K562 (cell line): ENCODE measurements around the gene UBE2D3. TPM values are rescaled to one million over a fixed set of nuclear protein-coding genes. Genes with fewer than 3 reads are reported as not detected.
A peak's percentile ranks its signal among the peaks of the same experiment; 100 is the strongest.

Source experiments
- ATAC-seq: fragments of 200-7000 bp; cut with Tn5 transposase; 3 replicates; pipeline ENCODE4 v1.9.1; 2020; ENCODE audit warnings: moderate library complexity
- BruUV-seq: library from RNA; stranded (reverse); fragments of 400-500 nt; replicated peaks from 2 replicates; lab custom pipeline; 2021; lab: Mats Ljungman, UMichigan
- CTCF ChIA-PET: fragments of 300-600 bp; formaldehyde crosslinking; extraction: SDS; loops from one replicate; lab custom pipeline; 2021; ENCODE audit warnings: low intra/inter-chr PET ratio; lab: Yijun Ruan, JAX
- POLR2A ChIA-PET: fragments of 300-600, 350-650 bp; sonication (Branson Sonifier 250); formaldehyde crosslinking; extraction: SDS; loops from one replicate; lab custom pipeline; 2021; ENCODE audit warnings: antibody characterized with exemption, inconsistent platforms; lab: Yijun Ruan, JAX
- DNase-seq, 4 experiments: peaks; one replicate each; pipeline versions ENCODE4 v3.0.0 to v3.0.0-alpha.2; 2011 to 2018; ENCODE audit warnings: low spot score in 3 of 4, mixed read lengths in 3 of 4; ENCODE audit errors: extremely low read depth in 1 of 4
- FAIRE-seq: peaks from 2 replicates; lab custom pipeline; 2011; peaks lifted over from hg19 to GRCh38; lab: Jason Lieb, UNC
- H2AFZ ChIP-seq: 2 replicates; pipeline ENCODE4 v1.6.0; 2011; ENCODE audit warnings: low read depth, low read length, control low read depth, inconsistent platforms
- H3K27ac ChIP-seq: fragments of 200-600 bp; 3 replicates; pipeline ENCODE4 v1.8.0; 2011; ENCODE audit warnings: low read depth, mild to moderate bottlenecking, control low read depth, inconsistent platforms, low read length, moderate library complexity, mixed read lengths; ENCODE audit errors: extremely low read depth
- H3K27me3 ChIP-seq, 2 experiments: fragments of 300-600 bp in 1 of 2; 2 replicates in 1 of 2; 3 replicates in 1 of 2; pipeline versions ENCODE4 v1.6.0 to v1.8.0; 2011; ENCODE audit warnings: inconsistent platforms in 2 of 2, low read length in 2 of 2, mild to moderate bottlenecking in 1 of 2, mixed read lengths in 1 of 2, moderate library complexity in 1 of 2; ENCODE audit not compliant: control insufficient read depth in 2 of 2, insufficient read depth in 2 of 2
- H3K36me3 ChIP-seq: fragments of 300-600 bp; 3 replicates; pipeline ENCODE4 v1.8.0; 2011; ENCODE audit warnings: mild to moderate bottlenecking, low read length, inconsistent platforms; ENCODE audit not compliant: control insufficient read depth, insufficient read depth
- H3K4me1 ChIP-seq, 2 experiments: fragments of 200-600 bp in 1 of 2; replicated peaks in 1 of 2; 2 replicates in 1 of 2; 3 replicates in 1 of 2; pipeline versions ENCODE4 v1.5.1 to v1.8.0; 2011; ENCODE audit warnings: inconsistent platforms in 2 of 2, low read length in 2 of 2, mild to moderate bottlenecking in 1 of 2, mixed read lengths in 1 of 2, moderate library complexity in 1 of 2; ENCODE audit not compliant: control insufficient read depth in 2 of 2, insufficient read depth in 2 of 2
- H3K4me2 ChIP-seq: 2 replicates; pipeline ENCODE4 v1.6.1; 2011; ENCODE audit warnings: low read length, control low read depth, inconsistent platforms, mixed read lengths; ENCODE audit not compliant: insufficient read depth
- H3K4me3 ChIP-seq: fragments of 200-600 bp; sonication (generic), shearing (Covaris generic); 2 replicates; pipeline ENCODE4 v1.5.1; 2016; ENCODE audit warnings: control low read depth, inconsistent platforms
- H3K79me2 ChIP-seq: fragments of 200-600 bp; 3 replicates; pipeline ENCODE4 v1.8.0; 2011; ENCODE audit warnings: low read length, inconsistent platforms; ENCODE audit not compliant: control insufficient read depth, insufficient read depth
- H3K9ac ChIP-seq, 2 experiments: 2 replicates each; pipeline versions ENCODE4 v1.6.0 to v1.6.1; 2011; ENCODE audit warnings: low read depth in 2 of 2, low read length in 2 of 2, control low read depth in 1 of 2, inconsistent platforms in 1 of 2, mild to moderate bottlenecking in 1 of 2, mixed read lengths in 1 of 2; ENCODE audit not compliant: insufficient read depth in 1 of 2
- H3K9me1 ChIP-seq: one replicate; pipeline ENCODE4 v1.6.0; 2011; ENCODE audit warnings: inconsistent platforms, mild to moderate bottlenecking, low read length, moderate library complexity; ENCODE audit not compliant: control insufficient read depth, insufficient read depth
- H3K9me3 ChIP-seq: replicated peaks from 2 replicates; pipeline ENCODE4 v1.5.1; 2011; ENCODE audit warnings: low read depth, low read length, inconsistent platforms; ENCODE audit not compliant: control insufficient read depth, insufficient read depth
- H4K20me1 ChIP-seq: replicated peaks from 2 replicates; pipeline ENCODE4 v1.6.1; 2011; ENCODE audit warnings: low read length, inconsistent platforms, mixed read lengths; ENCODE audit not compliant: control insufficient read depth, insufficient read depth
- CREM ChIP-seq: IDR thresholded peaks from 2 replicates; pipeline ENCODE4 v1.6.1; 2014; ENCODE audit warnings: antibody characterized with exemption, low read depth
- DNMT1 ChIP-seq: fragments of 450-650 bp; IDR thresholded peaks from 2 replicates; pipeline ENCODE4 v1.6.1; 2016; ENCODE audit warnings: antibody characterized with exemption, mild to moderate bottlenecking
- FOXJ3 ChIP-seq: sonication (generic); formaldehyde crosslinking; IDR thresholded peaks from 2 replicates; pipeline ENCODE4 v1.4.0; 2020; ENCODE audit warnings: mild to moderate bottlenecking, missing genetic modification reagents
- SP2 ChIP-seq: IDR thresholded peaks from 2 replicates; pipeline ENCODE4 v1.6.1; 2011; ENCODE audit warnings: mild to moderate bottlenecking, low read depth, low read length, moderate library complexity; ENCODE audit not compliant: poor library complexity, severe bottlenecking; ENCODE audit errors: extremely low read depth
- ZBTB40 ChIP-seq, 2 experiments: fragments of 450-650 bp in 1 of 2; sonication (generic) in 1 of 2; formaldehyde crosslinking in 1 of 2; IDR thresholded peaks; 2 replicates each; pipeline versions ENCODE4 v1.7.1 to v1.9.0; 2016 to 2022; ENCODE audit warnings: inconsistent platforms in 1 of 2, mild to moderate bottlenecking in 1 of 2, missing genetic modification reagents in 1 of 2
- WGBS: fragments of 100-300 bp; shearing (Covaris generic); methylation state at CpG from one replicate; pipeline ENCODE4 v1.1.6; 2016; ENCODE audit warnings: low coverage, mixed read lengths; ENCODE audit not compliant: insufficient coverage; ENCODE audit errors: missing lambda C conversion rate; 5-methylcytosine and 5-hydroxymethylcytosine counted together
- in situ Hi-C: fragments of 300-500 bp; cut with MboI; formaldehyde crosslinking; loops from 4 replicates; pipeline ENCODE4 v1.15.0; 2018; ENCODE audit warnings: inconsistent platforms, mixed read lengths
- intact Hi-C: fragments of 100-400 bp; cut with micrococcal nuclease; formaldehyde crosslinking; loops from 2 replicates; pipeline ENCODE4 v1.14.2; 2022
- polyA plus RNA-seq, 8 experiments: library from polyadenylated mRNA; depleted of rRNA in 4 of 8; stranded (reverse) in 5 of 8; unstranded in 3 of 8; fragments of >200 nt; fragmentation: Nextera tagmentation in 2 of 8; fragmentation: Illumina TruSeq in 1 of 8; extraction: Ambion mirVana in 2 of 8; extraction: Trizol in 1 of 8; gene quantifications; 2 replicates each; pipeline versions ENCODE4 v1.2.1 to v1.2.3, GENCODE V29; 2011 to 2014; ENCODE audit warnings: inconsistent platforms in 1 of 8, missing spikeins in 1 of 8
- total RNA-seq, 7 experiments: library from RNA; depleted of rRNA in 6 of 7; stranded (reverse); fragments of >200 nt in 6 of 7; fragmentation: Illumina TruSeq in 2 of 7; extraction: Trizol in 2 of 7; gene quantifications; 2 replicates each; pipeline versions ENCODE4 v1.2.1 to v1.2.3, GENCODE V29; 2011 to 2021; ENCODE audit warnings: low replicate concordance in 1 of 7

The UBE2D3 gene
- total and polyA plus RNA-seq, 9 of the 15 experiments (the other 6 are each of a cell fraction or from before 2014, with no cell fraction given): 191 to 618 (median 292) TPM

- H3K4me2 ChIP-seq: no peak overlapping the region
- no peaks in the 10 kb centered on the region for H4K20me1 ChIP-seq
- no peak for TF ChIP-seq SP2
- TF ChIP-seq DNMT1: no peak
- TF ChIP-seq FOXJ3: no peak
- no peak for TF ChIP-seq CREM
- peak; percentile 68 for TF ChIP-seq ZBTB40 (IDR thresholded peaks at IDR 0.05)
- TF ChIP-seq ZBTB40 (CRISPR knock-in tag; IDR thresholded peaks at IDR 0.05): peak; percentile 54; the same call in 1 of the 2 replicates
- no peak for DNase-seq
- H3K9ac ChIP-seq: no peak overlapping the region
- H3K27me3 ChIP-seq: no peaks in the 10 kb centered on the region
- no peaks in the 10 kb centered on the region for H3K79me2 ChIP-seq
- 19% methylated on average over 4 of the region's 4 CpGs for WGBS
- no peak overlapping the region for H3K27ac ChIP-seq
- BruUV-seq: no TSS peak
- no peaks in the 10 kb centered on the region for H3K9me1 ChIP-seq
- H3K4me3 ChIP-seq: no peak overlapping the region
- no peak for FAIRE-seq
- no peak; the same call in 1 of the 3 replicates for ATAC-seq
- in situ Hi-C loops (no loop called here), intact Hi-C loops (no loop called here)
- CTCF ChIA-PET: no interaction called here
- no peaks in the 10 kb centered on the region for H3K4me1 ChIP-seq
- POLR2A ChIA-PET: interaction anchor here (1.1 kb wide), 1 partner anchor 9 kb away, joined by 3 read pairs; no protein-coding TSS in a partner anchor
- H3K36me3 ChIP-seq: no peaks in the 10 kb centered on the region
- H2AFZ ChIP-seq: no peak overlapping the region
- no peaks in the 10 kb centered on the region for H3K9me3 ChIP-seq
These were observed 54.5 kb downstream of the UBE2D3 start for GRCh38 chr4:102772738-102773340.
